ENCODE data around the gene NUDT14.

DNA sequence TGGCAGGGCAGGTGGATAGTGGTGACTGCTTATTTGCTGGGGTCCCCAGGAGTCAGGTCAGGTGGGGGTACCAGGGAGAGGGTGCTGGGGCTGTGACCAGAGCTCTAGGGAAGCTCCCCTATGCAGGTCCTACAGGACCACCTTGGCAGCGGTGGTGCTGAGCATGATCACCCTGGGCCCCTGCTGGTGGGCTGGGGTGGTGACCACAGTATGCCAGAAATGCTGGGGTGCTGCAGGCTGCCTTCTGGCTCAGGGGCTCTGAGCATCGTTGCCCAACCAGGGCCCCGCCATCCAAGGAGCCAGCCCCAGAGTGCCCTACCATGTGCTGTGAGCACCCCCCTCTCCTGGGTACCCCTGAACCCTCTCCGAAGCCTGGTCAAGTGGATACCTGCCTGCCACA, 17.5 kb upstream of the NUDT14 start:
- no peak for TF ChIP-seq ZNF140 (tag by site-specific recombination; IDR thresholded peaks at IDR 0.05)
- TF ChIP-seq, protein P1, sequence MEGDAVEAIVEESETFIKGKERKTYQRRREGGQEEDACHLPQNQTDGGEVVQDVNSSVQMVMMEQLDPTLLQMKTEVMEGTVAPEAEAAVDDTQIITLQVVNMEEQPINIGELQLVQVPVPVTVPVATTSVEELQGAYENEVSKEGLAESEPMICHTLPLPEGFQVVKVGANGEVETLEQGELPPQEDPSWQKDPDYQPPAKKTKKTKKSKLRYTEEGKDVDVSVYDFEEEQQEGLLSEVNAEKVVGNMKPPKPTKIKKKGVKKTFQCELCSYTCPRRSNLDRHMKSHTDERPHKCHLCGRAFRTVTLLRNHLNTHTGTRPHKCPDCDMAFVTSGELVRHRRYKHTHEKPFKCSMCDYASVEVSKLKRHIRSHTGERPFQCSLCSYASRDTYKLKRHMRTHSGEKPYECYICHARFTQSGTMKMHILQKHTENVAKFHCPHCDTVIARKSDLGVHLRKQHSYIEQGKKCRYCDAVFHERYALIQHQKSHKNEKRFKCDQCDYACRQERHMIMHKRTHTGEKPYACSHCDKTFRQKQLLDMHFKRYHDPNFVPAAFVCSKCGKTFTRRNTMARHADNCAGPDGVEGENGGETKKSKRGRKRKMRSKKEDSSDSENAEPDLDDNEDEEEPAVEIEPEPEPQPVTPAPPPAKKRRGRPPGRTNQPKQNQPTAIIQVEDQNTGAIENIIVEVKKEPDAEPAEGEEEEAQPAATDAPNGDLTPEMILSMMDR (tag by site-specific recombination; IDR thresholded peaks at IDR 0.05): no peak
- TF ChIP-seq, protein P2, sequence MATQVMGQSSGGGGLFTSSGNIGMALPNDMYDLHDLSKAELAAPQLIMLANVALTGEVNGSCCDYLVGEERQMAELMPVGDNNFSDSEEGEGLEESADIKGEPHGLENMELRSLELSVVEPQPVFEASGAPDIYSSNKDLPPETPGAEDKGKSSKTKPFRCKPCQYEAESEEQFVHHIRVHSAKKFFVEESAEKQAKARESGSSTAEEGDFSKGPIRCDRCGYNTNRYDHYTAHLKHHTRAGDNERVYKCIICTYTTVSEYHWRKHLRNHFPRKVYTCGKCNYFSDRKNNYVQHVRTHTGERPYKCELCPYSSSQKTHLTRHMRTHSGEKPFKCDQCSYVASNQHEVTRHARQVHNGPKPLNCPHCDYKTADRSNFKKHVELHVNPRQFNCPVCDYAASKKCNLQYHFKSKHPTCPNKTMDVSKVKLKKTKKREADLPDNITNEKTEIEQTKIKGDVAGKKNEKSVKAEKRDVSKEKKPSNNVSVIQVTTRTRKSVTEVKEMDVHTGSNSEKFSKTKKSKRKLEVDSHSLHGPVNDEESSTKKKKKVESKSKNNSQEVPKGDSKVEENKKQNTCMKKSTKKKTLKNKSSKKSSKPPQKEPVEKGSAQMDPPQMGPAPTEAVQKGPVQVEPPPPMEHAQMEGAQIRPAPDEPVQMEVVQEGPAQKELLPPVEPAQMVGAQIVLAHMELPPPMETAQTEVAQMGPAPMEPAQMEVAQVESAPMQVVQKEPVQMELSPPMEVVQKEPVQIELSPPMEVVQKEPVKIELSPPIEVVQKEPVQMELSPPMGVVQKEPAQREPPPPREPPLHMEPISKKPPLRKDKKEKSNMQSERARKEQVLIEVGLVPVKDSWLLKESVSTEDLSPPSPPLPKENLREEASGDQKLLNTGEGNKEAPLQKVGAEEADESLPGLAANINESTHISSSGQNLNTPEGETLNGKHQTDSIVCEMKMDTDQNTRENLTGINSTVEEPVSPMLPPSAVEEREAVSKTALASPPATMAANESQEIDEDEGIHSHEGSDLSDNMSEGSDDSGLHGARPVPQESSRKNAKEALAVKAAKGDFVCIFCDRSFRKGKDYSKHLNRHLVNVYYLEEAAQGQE (tag by site-specific recombination; IDR thresholded peaks at IDR 0.05): no peak
- no peak for TF ChIP-seq ZBTB20 (tag by site-specific recombination; IDR thresholded peaks at IDR 0.05)
- TF ChIP-seq, protein P3, sequence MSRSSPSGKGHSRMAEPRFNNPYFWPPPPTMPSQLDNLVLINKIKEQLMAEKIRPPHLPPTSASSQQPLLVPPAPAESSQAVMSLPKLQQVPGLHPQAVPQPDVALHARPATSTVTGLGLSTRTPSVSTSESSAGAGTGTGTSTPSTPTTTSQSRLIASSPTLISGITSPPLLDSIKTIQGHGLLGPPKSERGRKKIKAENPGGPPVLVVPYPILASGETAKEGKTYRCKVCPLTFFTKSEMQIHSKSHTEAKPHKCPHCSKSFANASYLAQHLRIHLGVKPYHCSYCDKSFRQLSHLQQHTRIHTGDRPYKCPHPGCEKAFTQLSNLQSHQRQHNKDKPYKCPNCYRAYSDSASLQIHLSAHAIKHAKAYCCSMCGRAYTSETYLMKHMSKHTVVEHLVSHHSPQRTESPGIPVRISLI (tag by site-specific recombination; IDR thresholded peaks at IDR 0.05): no peak
- TF ChIP-seq ZNF501 (tag by site-specific recombination; IDR thresholded peaks at IDR 0.05): no peak
- no peak for TF ChIP-seq EGR2 (tag by site-specific recombination; IDR thresholded peaks at IDR 0.05; ENCODE audit: low read depth)
- no peak for TF ChIP-seq ZNF660 (tag by site-specific recombination; IDR thresholded peaks at IDR 0.05)
- TF ChIP-seq, protein P4, sequence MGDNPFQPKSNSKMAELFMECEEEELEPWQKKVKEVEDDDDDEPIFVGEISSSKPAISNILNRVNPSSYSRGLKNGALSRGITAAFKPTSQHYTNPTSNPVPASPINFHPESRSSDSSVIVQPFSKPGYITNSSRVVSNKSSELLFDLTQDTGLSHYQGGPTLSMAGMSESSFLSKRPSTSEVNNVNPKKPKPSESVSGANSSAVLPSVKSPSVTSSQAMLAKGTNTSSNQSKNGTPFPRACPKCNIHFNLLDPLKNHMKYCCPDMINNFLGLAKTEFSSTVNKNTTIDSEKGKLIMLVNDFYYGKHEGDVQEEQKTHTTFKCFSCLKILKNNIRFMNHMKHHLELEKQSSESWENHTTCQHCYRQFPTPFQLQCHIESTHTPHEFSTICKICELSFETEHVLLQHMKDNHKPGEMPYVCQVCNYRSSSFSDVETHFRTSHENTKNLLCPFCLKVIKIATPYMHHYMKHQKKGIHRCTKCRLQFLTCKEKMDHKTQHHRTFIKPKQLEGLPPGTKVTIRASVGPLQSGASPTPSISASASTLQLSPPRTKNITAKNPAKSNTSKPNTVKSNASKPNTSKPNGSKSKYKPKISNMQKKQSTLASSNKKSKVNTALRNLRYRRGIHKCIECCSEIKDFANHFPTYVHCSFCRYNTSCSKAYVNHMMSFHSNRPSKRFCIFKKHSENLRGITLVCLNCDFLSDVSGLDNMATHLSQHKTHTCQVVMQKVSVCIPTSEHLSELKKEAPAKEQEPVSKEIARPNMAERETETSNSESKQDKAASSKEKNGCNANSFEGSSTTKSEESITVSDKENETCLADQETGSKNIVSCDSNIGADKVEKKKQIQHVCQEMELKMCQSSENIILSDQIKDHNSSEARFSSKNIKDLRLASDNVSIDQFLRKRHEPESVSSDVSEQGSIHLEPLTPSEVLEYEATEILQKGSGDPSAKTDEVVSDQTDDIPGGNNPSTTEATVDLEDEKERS (tag by site-specific recombination; IDR thresholded peaks at IDR 0.05): no peak
- TF ChIP-seq, protein P5, sequence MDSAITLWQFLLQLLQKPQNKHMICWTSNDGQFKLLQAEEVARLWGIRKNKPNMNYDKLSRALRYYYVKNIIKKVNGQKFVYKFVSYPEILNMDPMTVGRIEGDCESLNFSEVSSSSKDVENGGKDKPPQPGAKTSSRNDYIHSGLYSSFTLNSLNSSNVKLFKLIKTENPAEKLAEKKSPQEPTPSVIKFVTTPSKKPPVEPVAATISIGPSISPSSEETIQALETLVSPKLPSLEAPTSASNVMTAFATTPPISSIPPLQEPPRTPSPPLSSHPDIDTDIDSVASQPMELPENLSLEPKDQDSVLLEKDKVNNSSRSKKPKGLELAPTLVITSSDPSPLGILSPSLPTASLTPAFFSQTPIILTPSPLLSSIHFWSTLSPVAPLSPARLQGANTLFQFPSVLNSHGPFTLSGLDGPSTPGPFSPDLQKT (IDR thresholded peaks at IDR 0.05; ENCODE audit: borderline replicate concordance, low read depth, low read length): no peak

Measured in HEK293 (cell line).